ENCODE results near the gene CRYBB2. TPM values are rescaled to one million over a fixed set of nuclear protein-coding genes. Genes with fewer than 3 reads are reported as not detected.

Gene CRYBB2
- polyA plus RNA-seq, 1 of the 3 experiments (the other 2 are of a cell fraction) = 0.69 TPM

- H3K4me1 ChIP-seq (ENCODE audit: control insufficient read depth in 1 of 2, insufficient read depth in 2 of 2, low read depth in 1 of 2, low read length in 1 of 2) = no peaks in the 10 kb centered on the region
- no peak overlapping the region for H3K9ac ChIP-seq
- H3K4me3 ChIP-seq (ENCODE audit: low read depth in 2 of 2, low read length in 1 of 2) = no peak overlapping the region
- 92% methylated on average over 4 of the region's 6 CpGs for WGBS (ENCODE audit: low lambda C conversion rate)
- no peaks in the 10 kb centered on the region for H3K79me2 ChIP-seq (ENCODE audit: insufficient read depth)
- no peak for TF ChIP-seq RAD21 (IDR thresholded peaks at IDR 0.05; ENCODE audit: low read length)
- TF ChIP-seq GABPA (IDR thresholded peaks at IDR 0.05; ENCODE audit: low read depth) = no peak
- TF ChIP-seq MXI1 (IDR thresholded peaks at IDR 0.05; ENCODE audit: low read depth, low read length) = no peak
- TF ChIP-seq REST (IDR thresholded peaks at IDR 0.05; ENCODE audit: low read depth, low read length) = no peak
- TF ChIP-seq NRF1 (IDR thresholded peaks at IDR 0.05; ENCODE audit: low read depth, low read length) = no peak
- TF ChIP-seq USF2 (IDR thresholded peaks at IDR 0.05; ENCODE audit: borderline replicate concordance, low read depth, low read length) = no peak
- no peak for TF ChIP-seq FOXM1 (IDR thresholded peaks at IDR 0.05; ENCODE audit: low read depth)
- TF ChIP-seq, protein P1, sequence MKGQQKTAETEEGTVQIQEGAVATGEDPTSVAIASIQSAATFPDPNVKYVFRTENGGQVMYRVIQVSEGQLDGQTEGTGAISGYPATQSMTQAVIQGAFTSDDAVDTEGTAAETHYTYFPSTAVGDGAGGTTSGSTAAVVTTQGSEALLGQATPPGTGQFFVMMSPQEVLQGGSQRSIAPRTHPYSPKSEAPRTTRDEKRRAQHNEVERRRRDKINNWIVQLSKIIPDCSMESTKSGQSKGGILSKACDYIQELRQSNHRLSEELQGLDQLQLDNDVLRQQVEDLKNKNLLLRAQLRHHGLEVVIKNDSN (IDR thresholded peaks at IDR 0.05; ENCODE audit: borderline replicate concordance, low read depth) = no peak
- TF ChIP-seq JUND (IDR thresholded peaks at IDR 0.05) = no peak
- no peak for TF ChIP-seq PBX3 (IDR thresholded peaks at IDR 0.05)
- no peak for TF ChIP-seq TCF12 (IDR thresholded peaks at IDR 0.05)
- TF ChIP-seq ZBTB33 (IDR thresholded peaks at IDR 0.05; ENCODE audit: borderline replicate concordance, low read depth) = no peak
- TF ChIP-seq YY1 (IDR thresholded peaks at IDR 0.05; ENCODE audit: low read depth) = no peak
- CTCF ChIA-PET = no interaction called here
- no peaks in the 10 kb centered on the region for H3K27me3 ChIP-seq (ENCODE audit: insufficient read depth)
- no peak overlapping the region for H3K4me2 ChIP-seq
- H3F3A ChIP-seq (replicated peaks; ENCODE audit: insufficient read depth) = no peaks in the 10 kb centered on the region
- no peaks in the 10 kb centered on the region for H3K9me2 ChIP-seq
- H3K9me3 ChIP-seq = 0 out of 2 replicates have a peak, but pooled peaks cover 5% of the 10 kb centered on the region
- POLR2A ChIA-PET = no interaction called here
- no peak overlapping the region for H2AFZ ChIP-seq (ENCODE audit: low read depth)
- no peaks in the 10 kb centered on the region for H4K20me1 ChIP-seq (ENCODE audit: insufficient read depth)
- H3K36me3 ChIP-seq (replicated peaks in 1 of 2; ENCODE audit: control insufficient read depth in 1 of 2, insufficient read depth in 2 of 2, low read length in 1 of 2) = peaks cover 16 to 40% of the 10 kb centered on the region in 2 experiments
- no peak for DNase-seq
- H3K27ac ChIP-seq (ENCODE audit: low read depth in 2 of 2, low read length in 1 of 2) = no peak overlapping the region
These were observed 44.5 kb upstream of the CRYBB2 start for GRCh38 chr22:25174888-25175411.

Measured in SK-N-SH (cell line).